HepG2 (cell line): ENCODE data around the gene BTN1A1. TPM values are rescaled to one million over a fixed set of nuclear protein-coding genes. Genes with fewer than 3 reads are reported as not detected.

Experiments
- AKNA ChIP-seq: sonication (generic); formaldehyde crosslinking; IDR thresholded peaks from 2 replicates; pipeline ENCODE4 v1.4.0; 2020; ENCODE audit warnings: missing genetic modification reagents, borderline replicate concordance
- ATF4 ChIP-seq, 2 experiments: fragments of 450-650 bp in 1 of 2; sonication (generic) in 1 of 2; formaldehyde crosslinking; IDR thresholded peaks; 2 replicates each; pipeline versions ENCODE4 v1.5.0 to v1.8.0; 2020 to 2022; ENCODE audit warnings: mild to moderate bottlenecking in 1 of 2, missing genetic modification reagents in 1 of 2
- DMTF1 ChIP-seq: sonication (generic); formaldehyde crosslinking; IDR thresholded peaks from 2 replicates; pipeline ENCODE4 v1.4.0; 2020; ENCODE audit warnings: mild to moderate bottlenecking, missing genetic modification reagents
- EHMT2 ChIP-seq: fragments of 200-600 bp; sonication (generic); IDR thresholded peaks from 2 replicates; pipeline ENCODE4 v1.7.0; 2017; ENCODE audit warnings: antibody characterized with exemption, low read depth, low read length, borderline replicate concordance
- MAFF ChIP-seq: IDR thresholded peaks from 2 replicates; pipeline ENCODE4 v1.6.1; 2011; ENCODE audit warnings: low read depth, low read length, improper control_type of control experiment
- MIXL1 ChIP-seq: IDR thresholded peaks from 2 replicates; pipeline ENCODE4 v1.6.1; 2016
- NR2F6 ChIP-seq, 2 experiments: IDR thresholded peaks; 2 replicates each; pipeline ENCODE4 v1.6.1; 2016; ENCODE audit warnings: antibody characterized with exemption in 1 of 2, mild to moderate bottlenecking in 1 of 2
- PRPF4 ChIP-seq: fragments of 200-400 bp; formaldehyde crosslinking; IDR thresholded peaks from 2 replicates; pipeline ENCODE4 v1.6.1; 2016; ENCODE audit warnings: low read length, low read depth; ENCODE audit not compliant: poor library complexity, severe bottlenecking
- RARA ChIP-seq: IDR thresholded peaks from 2 replicates; pipeline ENCODE4 v1.6.1; 2016; ENCODE audit warnings: missing genetic modification reagents, missing compliant biosample characterization
- SIN3A ChIP-seq: IDR thresholded peaks from 2 replicates; pipeline ENCODE4 v1.6.1; 2011; ENCODE audit warnings: low read depth, mild to moderate bottlenecking, control low read depth, low read length, borderline replicate concordance
- U2AF2 ChIP-seq: fragments of 200-400 bp; formaldehyde crosslinking; IDR thresholded peaks from 2 replicates; pipeline ENCODE4 v1.6.1; 2017; ENCODE audit warnings: low read depth, mild to moderate bottlenecking, low read length
- ZFP90 ChIP-seq: sonication (generic); formaldehyde crosslinking; IDR thresholded peaks from 2 replicates; pipeline ENCODE4 v1.8.0; 2022; ENCODE audit warnings: missing genetic modification reagents, mild to moderate bottlenecking, inconsistent platforms, borderline replicate concordance
- ZNF251 ChIP-seq: sonication (generic); formaldehyde crosslinking; IDR thresholded peaks from 2 replicates; pipeline ENCODE4 v1.9.0; 2021; ENCODE audit warnings: mild to moderate bottlenecking, missing genetic modification reagents
- ZNF350 ChIP-seq: sonication (generic); formaldehyde crosslinking; IDR thresholded peaks from 2 replicates; pipeline ENCODE4 v1.4.0; 2020; ENCODE audit warnings: mild to moderate bottlenecking, low read depth, missing genetic modification reagents, borderline replicate concordance
- ZNF766 ChIP-seq: sonication (generic); formaldehyde crosslinking; IDR thresholded peaks from 2 replicates; pipeline ENCODE4 v1.5.0; 2020; ENCODE audit warnings: missing genetic modification reagents, borderline replicate concordance
- polyA plus RNA-seq, 8 experiments: library from polyadenylated mRNA; depleted of rRNA in 3 of 8; stranded (reverse) in 7 of 8; unstranded in 1 of 8; fragments of >200 nt; fragmentation: Illumina TruSeq in 4 of 8; extraction: Trizol in 4 of 8; gene quantifications; 2 replicates each; pipeline versions ENCODE4 v1.2.1 to v1.2.3, GENCODE V29; 2011 to 2016; ENCODE audit warnings: low read depth in 4 of 8, missing spikeins in 1 of 8, mixed read lengths in 1 of 8; ENCODE audit not compliant: insufficient read depth in 1 of 8
- total RNA-seq, 5 experiments: library from RNA; depleted of rRNA; stranded (reverse); fragments of >200 nt; fragmentation: Illumina TruSeq; extraction: Trizol; gene quantifications; 2 replicates each; pipeline ENCODE4 v1.2.3, GENCODE V29; 2016; ENCODE audit warnings: low read depth in 1 of 5
- TF ChIP-seq, protein P1 (sequence below): IDR thresholded peaks from 2 replicates; pipeline ENCODE4 v1.6.1; 2016; ENCODE audit warnings: low read depth, control low read depth
- TF ChIP-seq, protein P2 (sequence below): sonication (generic); formaldehyde crosslinking; IDR thresholded peaks from 2 replicates; pipeline ENCODE4 v1.8.1; 2023; ENCODE audit warnings: mild to moderate bottlenecking, inconsistent platforms, moderate library complexity, missing genetic modification reagents, borderline replicate concordance

BTN1A1 gene
- total and polyA plus RNA-seq, 2 of the 13 experiments (the other 11 are each of a cell fraction or from before 2014, with no cell fraction given), result 0.04 TPM; not detected in 1

DNA sequence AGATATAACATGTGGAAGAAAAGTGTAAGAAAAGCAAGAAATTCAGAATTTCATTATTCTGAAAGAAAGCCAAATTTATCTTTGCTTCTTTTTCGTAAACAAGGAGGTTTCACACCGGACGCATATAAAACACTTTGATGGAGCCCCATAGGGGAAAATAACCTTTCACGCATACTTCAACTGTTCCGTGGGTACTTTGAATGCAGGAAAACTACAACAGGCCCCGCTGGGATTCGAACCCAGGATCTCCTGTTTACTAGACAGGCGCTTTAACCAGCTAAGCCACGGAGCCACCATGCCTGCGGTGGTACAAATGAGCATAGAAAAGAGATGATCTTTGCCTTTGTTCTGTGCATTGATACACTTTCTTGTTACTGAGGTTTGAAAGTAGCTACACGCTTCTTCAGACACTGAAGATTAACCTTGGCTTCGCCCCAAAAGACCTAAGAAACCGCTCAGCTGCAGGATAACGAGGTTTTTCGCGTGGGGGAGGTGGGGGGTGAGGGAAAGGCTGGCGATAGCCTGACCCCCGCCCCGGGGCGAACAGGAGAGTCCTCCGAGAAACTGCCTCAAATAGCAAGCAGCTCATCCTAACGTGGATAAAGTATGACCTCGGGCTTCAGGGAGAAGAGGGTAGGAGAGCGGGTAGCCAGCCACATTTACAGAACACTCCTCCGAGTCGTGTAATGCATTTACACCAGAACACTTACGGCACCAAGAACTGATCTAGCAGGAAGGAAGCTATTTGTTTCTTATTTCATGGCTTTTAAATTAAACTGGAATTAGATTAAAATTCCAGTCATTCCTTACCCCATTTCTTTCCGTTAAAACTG is 32.8 kb downstream of the BTN1A1 start (continued):
- TF ChIP-seq AKNA (CRISPR knock-in tag) (no peak), MIXL1 (CRISPR knock-in tag) (peak; percentile 83), DMTF1 (CRISPR knock-in tag) (no peak), PRPF4 (no peak), EHMT2 (no peak), ATF4 (CRISPR knock-in tag; IDR thresholded peaks at IDR 0.05) (0 out of 4 replicates have a peak, but pooled peaks of 1 of the 2 experiments have one; percentile 28), U2AF2 (no peak), SIN3A (peak; percentile 60; the same call in 1 of the 2 replicates), ZNF766 (peak; percentile 30; the same call in 1 of the 2 replicates), MAFF (no peak), ZNF350 (CRISPR knock-in tag) (peak; percentile 89; the same call in 1 of the 2 replicates), ZNF251 (no peak), NR2F6 (IDR thresholded peaks at IDR 0.05) (peak; percentile 65), NR2F6 (CRISPR knock-in tag; IDR thresholded peaks at IDR 0.05) (peak; percentile 50; the same call in 1 of the 2 replicates), ZFP90 (CRISPR knock-in tag) (peak; percentile 93), RARA (CRISPR knock-in tag) (peak; percentile 36)
- TF ChIP-seq, protein P1, sequence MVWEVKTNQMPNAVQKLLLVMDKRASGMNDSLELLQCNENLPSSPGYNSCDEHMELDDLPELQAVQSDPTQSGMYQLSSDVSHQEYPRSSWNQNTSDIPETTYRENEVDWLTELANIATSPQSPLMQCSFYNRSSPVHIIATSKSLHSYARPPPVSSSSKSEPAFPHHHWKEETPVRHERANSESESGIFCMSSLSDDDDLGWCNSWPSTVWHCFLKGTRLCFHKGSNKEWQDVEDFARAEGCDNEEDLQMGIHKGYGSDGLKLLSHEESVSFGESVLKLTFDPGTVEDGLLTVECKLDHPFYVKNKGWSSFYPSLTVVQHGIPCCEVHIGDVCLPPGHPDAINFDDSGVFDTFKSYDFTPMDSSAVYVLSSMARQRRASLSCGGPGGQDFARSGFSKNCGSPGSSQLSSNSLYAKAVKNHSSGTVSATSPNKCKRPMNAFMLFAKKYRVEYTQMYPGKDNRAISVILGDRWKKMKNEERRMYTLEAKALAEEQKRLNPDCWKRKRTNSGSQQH (CRISPR knock-in tag), result peak; percentile 50; the same call in 1 of the 2 replicates
- TF ChIP-seq, protein P2, sequence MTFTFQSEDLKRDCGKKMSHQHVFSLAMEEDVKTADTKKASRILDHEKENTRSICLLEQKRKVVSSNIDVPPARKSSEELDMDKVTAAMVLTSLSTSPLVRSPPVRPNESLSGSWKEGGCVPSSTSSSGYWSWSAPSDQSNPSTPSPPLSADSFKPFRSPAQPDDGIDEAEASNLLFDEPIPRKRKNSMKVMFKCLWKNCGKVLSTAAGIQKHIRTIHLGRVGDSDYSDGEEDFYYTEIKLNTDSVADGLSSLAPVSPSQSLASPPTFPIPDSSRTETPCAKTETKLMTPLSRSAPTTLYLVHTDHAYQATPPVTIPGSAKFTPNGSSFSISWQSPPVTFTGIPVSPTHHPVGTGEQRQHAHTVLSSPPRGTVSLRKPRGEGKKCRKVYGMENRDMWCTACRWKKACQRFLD (CRISPR knock-in tag), result peak; percentile 57; the same call in 1 of the 2 replicates
